Measurements from ENCODE around the gene IGFL4. TPM values are rescaled to one million over a fixed set of nuclear protein-coding genes. Genes with fewer than 3 reads are reported as not detected.

IGFL4 gene
- total RNA-seq, 1 experiment from 2014 or later = not detected

DNA sequence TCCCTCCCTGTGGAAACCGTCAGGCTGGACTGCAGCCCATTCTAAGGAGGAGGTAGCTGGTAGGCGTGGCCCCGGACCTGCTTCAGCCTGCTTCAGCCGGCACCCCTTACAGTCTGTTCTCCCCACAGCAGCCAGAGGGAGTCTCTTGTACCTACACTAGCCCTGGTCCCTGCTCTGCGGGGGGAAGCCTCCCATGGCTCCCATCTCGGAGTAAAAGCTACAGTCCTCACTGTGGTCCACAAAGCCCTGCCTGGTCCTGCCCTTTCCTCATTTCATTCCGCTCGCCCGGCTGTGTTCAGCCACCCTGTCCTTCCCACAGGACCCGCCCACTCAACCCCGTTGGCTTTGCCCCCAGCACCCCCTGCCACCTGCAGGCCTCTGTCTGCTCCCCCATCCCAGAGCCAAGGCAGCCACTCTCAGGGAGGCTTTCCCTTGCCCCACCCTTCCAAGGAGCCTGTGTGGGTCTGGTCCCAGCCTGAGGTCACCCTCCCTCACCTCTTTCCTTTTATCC, 19.2 kb downstream of the IGFL4 start:
- intact Hi-C loops (cut with micrococcal nuclease) = no loop called here

DNA sequence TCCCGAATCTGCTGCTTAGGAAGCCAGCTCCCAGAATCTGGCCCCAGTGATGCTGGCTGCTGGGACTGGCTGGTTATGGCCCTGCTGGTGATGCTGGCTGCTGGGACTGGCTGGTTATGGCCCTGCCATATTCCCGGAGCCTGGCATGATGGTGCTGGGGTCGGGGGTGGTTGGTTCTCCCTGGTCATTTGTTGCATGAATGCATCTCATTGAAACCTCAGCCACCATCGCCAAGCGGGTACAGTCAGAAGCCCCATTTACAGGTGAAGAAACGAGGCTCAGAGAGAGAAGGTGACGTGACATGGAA, 20.0 kb downstream of the IGFL4 start:
- intact Hi-C loops (cut with micrococcal nuclease) = no loop called here
- H3K4me3 ChIP-seq (ENCODE audit: low read length) = no peak overlapping the region
- H3K27me3 ChIP-seq (ENCODE audit: low read length) = no peaks in the 10 kb centered on the region
- no peak overlapping the region for H3K9ac ChIP-seq (ENCODE audit: low read length)
- ChIA-PET POLR2A (ENCODE audit: unreplicated experiment) (no interaction called here), CTCF (no interaction called here)
- DNase-seq (no peak), ATAC-seq (no peak)
- H3K36me3 ChIP-seq (ENCODE audit: low read depth, low read length) = no peaks in the 10 kb centered on the region
- BruUV-seq (replicated peaks) = no TSS peak
- no peak for TF ChIP-seq EZH2phosphoT487 (IDR thresholded peaks at IDR 0.05; ENCODE audit: borderline replicate concordance, low read length)
- TF ChIP-seq, protein P1, sequence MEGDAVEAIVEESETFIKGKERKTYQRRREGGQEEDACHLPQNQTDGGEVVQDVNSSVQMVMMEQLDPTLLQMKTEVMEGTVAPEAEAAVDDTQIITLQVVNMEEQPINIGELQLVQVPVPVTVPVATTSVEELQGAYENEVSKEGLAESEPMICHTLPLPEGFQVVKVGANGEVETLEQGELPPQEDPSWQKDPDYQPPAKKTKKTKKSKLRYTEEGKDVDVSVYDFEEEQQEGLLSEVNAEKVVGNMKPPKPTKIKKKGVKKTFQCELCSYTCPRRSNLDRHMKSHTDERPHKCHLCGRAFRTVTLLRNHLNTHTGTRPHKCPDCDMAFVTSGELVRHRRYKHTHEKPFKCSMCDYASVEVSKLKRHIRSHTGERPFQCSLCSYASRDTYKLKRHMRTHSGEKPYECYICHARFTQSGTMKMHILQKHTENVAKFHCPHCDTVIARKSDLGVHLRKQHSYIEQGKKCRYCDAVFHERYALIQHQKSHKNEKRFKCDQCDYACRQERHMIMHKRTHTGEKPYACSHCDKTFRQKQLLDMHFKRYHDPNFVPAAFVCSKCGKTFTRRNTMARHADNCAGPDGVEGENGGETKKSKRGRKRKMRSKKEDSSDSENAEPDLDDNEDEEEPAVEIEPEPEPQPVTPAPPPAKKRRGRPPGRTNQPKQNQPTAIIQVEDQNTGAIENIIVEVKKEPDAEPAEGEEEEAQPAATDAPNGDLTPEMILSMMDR (conservative IDR thresholded peaks at IDR 0.05; ENCODE audit: low read depth, low read length) = no peak
- TF ChIP-seq EZH2 (IDR thresholded peaks at IDR 0.05; ENCODE audit: low read length, unreplicated experiment) = no peak
- no peaks in the 10 kb centered on the region for H3F3A ChIP-seq (ENCODE audit: low read length, unreplicated experiment)
- no peaks in the 10 kb centered on the region for H3K79me2 ChIP-seq (ENCODE audit: low read length)
- no peak overlapping the region for H2AFZ ChIP-seq (ENCODE audit: low read length)
- H3K4me2 ChIP-seq (ENCODE audit: low read length) = no peak overlapping the region
- H4K20me1 ChIP-seq (ENCODE audit: low read length) = no peaks in the 10 kb centered on the region
- H3K27ac ChIP-seq (ENCODE audit: low read length) = no peak overlapping the region
- H3K4me1 ChIP-seq (ENCODE audit: insufficient read depth, low read length) = no peaks in the 10 kb centered on the region
- H3K9me2 ChIP-seq (replicated peaks; ENCODE audit: low read length) = no peaks in the 10 kb centered on the region
- no peaks in the 10 kb centered on the region for H3K9me3 ChIP-seq (ENCODE audit: low read length)

More for the DNA sequence above, 19.2 kb downstream of the IGFL4 start:
- H2AFZ ChIP-seq (ENCODE audit: low read length) = no peak overlapping the region
- no TSS peak for BruUV-seq (replicated peaks)
- no peaks in the 10 kb centered on the region for H3K9me2 ChIP-seq (replicated peaks; ENCODE audit: low read length)
- H3F3A ChIP-seq (ENCODE audit: low read length, unreplicated experiment) = no peaks in the 10 kb centered on the region
- H3K4me2 ChIP-seq (ENCODE audit: low read length) = no peak overlapping the region
- H3K9ac ChIP-seq (ENCODE audit: low read length) = no peak overlapping the region
- no peaks in the 10 kb centered on the region for H3K36me3 ChIP-seq (ENCODE audit: low read depth, low read length)
- no peak overlapping the region for H3K27ac ChIP-seq (ENCODE audit: low read length)
- no peak for ATAC-seq
- H3K4me3 ChIP-seq (ENCODE audit: low read length) = no peak overlapping the region
- no peak for DNase-seq
- no peaks in the 10 kb centered on the region for H4K20me1 ChIP-seq (ENCODE audit: low read length)
- H3K4me1 ChIP-seq (ENCODE audit: insufficient read depth, low read length) = no peaks in the 10 kb centered on the region
- no peaks in the 10 kb centered on the region for H3K79me2 ChIP-seq (ENCODE audit: low read length)
- ChIA-PET CTCF (no interaction called here), POLR2A (ENCODE audit: unreplicated experiment) (no interaction called here)
- no peaks in the 10 kb centered on the region for H3K27me3 ChIP-seq (ENCODE audit: low read length)
- no peaks in the 10 kb centered on the region for H3K9me3 ChIP-seq (ENCODE audit: low read length)
- TF ChIP-seq EZH2 (IDR thresholded peaks at IDR 0.05; ENCODE audit: low read length, unreplicated experiment) = no peak

DNA sequence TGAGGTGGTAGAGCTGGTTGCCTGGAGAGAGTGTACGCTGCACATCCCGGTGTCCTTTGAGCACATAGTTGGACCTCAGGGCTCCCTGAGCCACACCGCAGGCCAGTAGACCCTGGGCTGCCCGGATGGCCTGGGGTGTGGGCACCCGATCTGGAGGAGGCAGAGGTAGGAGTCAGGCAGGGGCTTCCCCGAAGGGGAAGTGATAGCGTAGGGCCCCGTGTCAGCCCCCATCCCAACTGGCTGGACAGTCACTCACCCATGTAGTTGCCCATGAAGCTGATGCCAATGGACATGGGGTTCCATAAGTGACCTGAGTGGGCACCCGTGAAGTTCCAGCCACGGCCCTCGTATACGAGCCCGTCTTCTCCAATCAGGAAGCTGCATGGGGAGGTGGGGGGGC, 21.5 kb downstream of the IGFL4 start:
- TF ChIP-seq, protein P1 (conservative IDR thresholded peaks at IDR 0.05; ENCODE audit: low read depth, low read length) = no peak
- no peak for TF ChIP-seq EZH2phosphoT487 (IDR thresholded peaks at IDR 0.05; ENCODE audit: borderline replicate concordance, low read length)
- no peak for TF ChIP-seq EZH2 (IDR thresholded peaks at IDR 0.05; ENCODE audit: low read length, unreplicated experiment)

More for the DNA sequence above, 21.5 kb downstream of the IGFL4 start:
- H3K9me2 ChIP-seq (replicated peaks; ENCODE audit: low read length) = no peaks in the 10 kb centered on the region
- intact Hi-C loops (cut with micrococcal nuclease) = no loop called here
- H3K4me1 ChIP-seq (ENCODE audit: insufficient read depth, low read length) = no peaks in the 10 kb centered on the region
- no peak overlapping the region for H3K4me3 ChIP-seq (ENCODE audit: low read length)
- H3K36me3 ChIP-seq (ENCODE audit: low read depth, low read length) = no peaks in the 10 kb centered on the region
- H3K27ac ChIP-seq (ENCODE audit: low read length) = no peak overlapping the region
- no peak overlapping the region for H2AFZ ChIP-seq (ENCODE audit: low read length)
- POLR2A ChIA-PET (ENCODE audit: unreplicated experiment) = no interaction called here
- no peaks in the 10 kb centered on the region for H3K27me3 ChIP-seq (ENCODE audit: low read length)
- H3K9ac ChIP-seq (ENCODE audit: low read length) = no peak overlapping the region
- ATAC-seq (no peak), DNase-seq (no peak)
- no peaks in the 10 kb centered on the region for H3F3A ChIP-seq (ENCODE audit: low read length, unreplicated experiment)
- H4K20me1 ChIP-seq (ENCODE audit: low read length) = no peaks in the 10 kb centered on the region
- BruUV-seq (replicated peaks) = no TSS peak
- CTCF ChIA-PET = no interaction called here
- H3K79me2 ChIP-seq (ENCODE audit: low read length) = no peaks in the 10 kb centered on the region
- no peaks in the 10 kb centered on the region for H3K9me3 ChIP-seq (ENCODE audit: low read length)
- no peak overlapping the region for H3K4me2 ChIP-seq (ENCODE audit: low read length)
